ENCODE results near the gene MOB3C. TPM values are rescaled to one million over a fixed set of nuclear protein-coding genes. Genes with fewer than 3 reads are reported as not detected.

MOB3C gene
- total RNA-seq, 1 donor from 2014 or later, result 7.5 TPM

GRCh38 chr1:46638921-46639320, 22.3 kb upstream of the MOB3C start:
- no peak for DNase-seq (ENCODE audit: low read depth, low spot score)

GRCh38 chr1:46637444-46638083, 21.0 kb upstream of the MOB3C start:
- no peak for DNase-seq (ENCODE audit: low read depth, low spot score)

DNA sequence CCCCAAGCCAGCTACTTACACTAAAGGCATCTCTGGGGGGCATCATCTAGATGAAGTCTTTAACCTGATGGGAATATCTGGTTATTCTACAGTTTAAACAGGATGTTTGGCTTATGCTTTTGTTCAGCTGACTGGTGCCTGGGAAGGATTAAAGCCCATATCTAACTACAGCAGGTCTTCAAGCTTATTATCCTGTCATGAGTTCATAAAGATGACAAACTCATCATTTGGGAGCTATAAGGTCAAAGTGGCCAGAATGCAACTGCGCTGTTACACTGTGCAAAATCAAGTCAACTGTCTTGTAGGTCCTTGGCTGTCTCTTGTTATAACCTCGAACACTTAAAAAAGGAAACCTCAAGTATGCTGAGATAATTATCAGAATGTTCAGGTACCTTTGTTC, 18.6 kb upstream of the MOB3C start:
- no peak for DNase-seq (ENCODE audit: low read depth, low spot score)

- no peak for DNase-seq (ENCODE audit: low read depth, low spot score)
Measured at GRCh38 chr1:46630719-46631118, 14.1 kb upstream of the MOB3C start.

GRCh38 chr1:46623743-46624644, 7.4 kb upstream of the MOB3C start:
- DNase-seq (ENCODE audit: low read depth, low spot score), result no peak

GRCh38 chr1:46622344-46622743, 5.7 kb upstream of the MOB3C start:
- no peak for DNase-seq (ENCODE audit: low read depth, low spot score)

DNA sequence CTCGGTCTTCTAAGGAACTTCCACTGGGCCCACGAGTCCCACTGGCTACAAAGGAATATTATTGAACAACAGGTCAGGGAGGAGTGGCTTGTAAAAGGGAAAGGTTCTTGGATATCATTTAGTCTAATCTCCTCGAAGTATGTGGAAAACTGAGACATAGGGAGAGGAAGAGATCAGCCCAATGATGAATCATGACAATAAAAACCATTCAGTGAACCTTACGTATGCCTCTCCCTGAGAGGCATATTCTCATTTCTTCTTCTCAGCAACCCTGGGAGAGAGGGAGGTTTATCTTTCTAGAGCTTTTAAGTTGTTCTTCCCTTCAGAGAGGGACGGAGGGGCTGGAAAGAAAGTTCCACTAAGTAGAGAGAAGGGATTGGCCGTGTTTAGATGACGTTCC, 5.3 kb upstream of the MOB3C start:
- no peak for DNase-seq (ENCODE audit: low read depth, low spot score)

DNA sequence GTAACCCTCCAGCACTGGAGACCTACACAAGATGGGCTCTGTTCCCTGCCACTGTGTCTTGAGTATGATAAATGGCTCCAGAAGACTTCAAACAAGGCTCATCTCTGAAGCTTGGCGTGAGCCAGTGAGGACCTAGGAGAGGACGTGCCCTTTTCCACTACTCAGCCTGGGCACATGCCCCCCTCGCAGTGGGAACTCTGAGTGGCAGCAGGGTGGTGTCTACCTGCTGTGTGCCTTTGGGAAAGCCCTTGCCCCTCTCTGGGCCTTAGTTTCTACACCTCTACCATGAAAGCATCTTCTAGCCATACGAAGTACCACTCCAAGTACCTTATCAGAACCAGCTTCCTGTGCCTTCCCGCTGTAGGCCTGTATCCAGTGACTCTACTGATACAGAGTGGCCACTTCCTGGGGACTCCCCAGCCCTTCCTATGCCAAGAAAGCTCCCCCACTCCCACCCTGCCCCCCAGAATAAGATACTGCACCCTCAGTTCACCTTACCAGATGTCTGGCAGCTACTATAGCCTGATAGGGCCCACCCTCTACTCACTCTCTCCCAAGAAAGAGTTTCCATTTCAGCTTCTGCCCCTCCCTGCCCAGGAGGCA, 3.1 kb upstream of the MOB3C start:
- no peak for DNase-seq (ENCODE audit: low read depth, low spot score)

- no peak for DNase-seq (ENCODE audit: low read depth, low spot score)
Measured at GRCh38 chr1:46618754-46619415, 2.3 kb upstream of the MOB3C start.

GRCh38 chr1:46617833-46618232, 1.2 kb upstream of the MOB3C start:
- no peak for DNase-seq (ENCODE audit: low read depth, low spot score)

DNA sequence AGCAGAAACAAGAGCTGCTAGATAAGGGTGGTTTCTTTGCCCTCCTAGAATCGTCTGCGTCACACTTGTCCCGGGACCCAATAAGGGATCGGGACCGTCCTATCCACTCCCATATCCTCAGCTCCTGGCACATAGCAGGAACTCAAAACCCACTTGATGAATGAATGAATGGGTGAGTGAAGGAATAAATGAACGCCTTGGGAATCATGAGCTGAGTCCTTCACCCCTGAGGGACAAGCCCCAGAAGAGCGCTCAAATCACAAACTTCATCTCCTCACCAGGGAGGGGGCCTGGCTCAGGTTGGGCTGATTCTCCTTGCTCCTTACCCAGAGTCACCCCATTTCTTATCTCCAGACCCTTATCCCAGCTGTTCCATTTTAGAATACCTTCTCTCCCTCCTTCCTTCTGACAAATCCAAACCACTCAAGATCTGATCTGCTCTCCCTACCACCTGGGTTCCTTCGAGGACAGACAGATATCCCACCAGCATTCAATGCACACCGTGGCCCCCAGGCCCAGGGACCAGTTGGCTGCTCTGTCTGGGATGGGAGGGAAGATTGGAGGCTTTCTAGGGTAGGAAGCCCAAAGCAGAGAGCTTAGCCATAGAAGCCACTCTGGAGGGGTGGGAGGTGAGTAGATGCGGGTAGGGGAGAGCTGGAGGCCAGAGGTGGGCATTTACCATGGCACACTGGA, 643 bp upstream of the MOB3C start:
- DNase-seq (ENCODE audit: low read depth, low spot score), result no peak

DNA sequence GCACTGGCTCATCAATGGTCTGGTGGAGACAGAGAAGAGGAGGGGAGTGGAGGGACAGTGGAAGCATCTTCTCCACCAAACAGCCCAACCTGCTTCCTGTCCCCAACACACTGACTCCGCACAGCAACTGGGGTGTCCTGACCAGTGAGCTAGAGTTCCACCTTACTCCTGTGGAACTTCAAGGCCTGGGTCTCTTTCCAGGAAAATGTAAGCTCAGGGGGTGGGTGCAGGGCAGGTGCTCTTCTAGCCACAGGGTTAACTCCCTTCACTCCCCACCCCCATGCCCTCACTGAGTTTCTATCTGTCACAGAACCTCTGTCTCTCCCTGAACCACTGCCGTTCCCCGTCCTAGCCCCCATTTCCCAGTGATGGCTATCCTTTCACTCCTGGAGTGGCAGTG, 876 bp downstream of the MOB3C start:
- DNase-seq (ENCODE audit: low read depth, low spot score), result no peak

- no peak for DNase-seq (ENCODE audit: low read depth, low spot score)
Measured at GRCh38 chr1:46615088-46615487, 1.5 kb downstream of the MOB3C start.

- DNase-seq (ENCODE audit: low read depth, low spot score), result no peak
Measured at GRCh38 chr1:46614604-46614984, 2.0 kb downstream of the MOB3C start.

DNA sequence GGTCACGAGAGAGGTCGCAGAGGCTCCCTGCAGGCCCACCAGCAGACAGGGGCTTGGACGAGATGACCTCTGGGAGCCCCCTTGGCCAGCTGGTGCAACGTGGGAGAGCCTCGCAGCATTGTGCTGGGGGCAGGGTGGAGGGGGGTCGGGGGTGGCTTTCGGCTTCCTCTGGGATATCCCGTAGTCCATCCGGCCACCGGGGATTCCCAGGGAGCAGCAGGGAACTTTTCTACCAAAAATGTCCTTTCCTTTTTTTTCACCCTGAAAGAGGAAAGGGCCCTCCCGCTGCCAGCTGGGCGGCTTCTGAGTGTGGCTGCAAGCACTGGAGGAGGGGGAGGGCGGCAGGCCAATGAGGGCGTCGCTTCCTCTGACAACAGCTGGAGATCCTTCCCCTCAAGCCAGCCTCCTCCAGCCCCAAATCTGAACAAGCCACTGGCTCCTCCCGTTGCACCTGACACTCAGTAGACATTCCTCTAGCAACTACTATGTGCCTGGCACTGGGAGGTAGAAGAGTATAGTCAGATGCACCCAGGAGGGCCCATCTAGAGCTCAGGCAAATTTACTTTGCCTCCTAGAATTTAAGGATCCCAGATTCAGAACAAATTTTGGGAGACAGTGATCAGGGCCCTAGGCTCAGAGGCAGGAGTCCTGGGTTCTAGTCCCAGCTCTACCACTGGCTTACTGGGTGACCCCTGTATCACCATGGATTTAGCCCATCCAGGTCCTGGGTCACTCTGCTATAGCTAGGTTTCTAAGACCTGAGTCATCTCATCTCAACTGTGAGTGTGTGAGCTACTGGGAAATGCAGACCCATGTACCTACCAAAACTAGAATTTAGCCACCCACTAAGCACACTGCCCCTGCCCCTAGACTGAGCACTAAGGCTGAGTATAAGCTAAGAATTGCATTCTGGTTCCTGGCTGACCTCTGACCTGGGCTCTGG, 2.7 kb downstream of the MOB3C start:
- DNase-seq (ENCODE audit: low read depth, low spot score), result no peak

- no peak for DNase-seq (ENCODE audit: low read depth, low spot score)
Measured at GRCh38 chr1:46612937-46613660, 3.5 kb downstream of the MOB3C start.

DNA sequence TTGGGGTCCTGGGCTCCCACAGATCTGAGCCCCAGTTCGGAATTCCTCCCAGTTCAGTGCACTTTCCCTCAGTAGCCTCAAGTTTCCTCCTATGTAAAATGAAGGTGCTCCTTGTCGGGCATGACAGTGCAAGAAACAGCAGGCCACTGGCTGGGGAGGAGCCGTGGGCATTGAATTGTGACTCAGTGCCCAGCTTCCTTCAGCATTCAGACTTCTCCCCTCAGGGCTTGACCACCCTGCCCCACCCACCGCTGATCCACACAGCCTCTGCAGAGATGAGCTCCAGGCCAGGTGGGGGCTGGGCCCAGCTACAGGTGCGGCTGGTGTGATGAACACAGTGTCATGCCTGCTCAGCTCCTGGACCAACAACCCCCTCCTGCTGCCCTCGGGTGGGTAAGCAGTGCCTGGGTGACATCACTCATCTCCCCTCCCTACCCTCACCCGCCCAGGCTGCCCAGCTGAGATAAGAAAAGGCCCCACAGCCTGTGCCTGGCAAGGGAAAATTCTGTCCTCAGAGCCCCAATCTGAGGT, 4.9 kb downstream of the MOB3C start:
- no peak for DNase-seq (ENCODE audit: low read depth, low spot score)

GRCh38 chr1:46607345-46608130, 9.1 kb downstream of the MOB3C start:
- DNase-seq (ENCODE audit: low read depth, low spot score), result no peak
